Dermis lymphatic vessel endothelial cell (primary cell): Measurements from ENCODE around the gene RAD54L. TPM values are rescaled to one million over a fixed set of nuclear protein-coding genes. Genes with fewer than 3 reads are reported as not detected.

Experiments used
- total RNA-seq: library from RNA; depleted of rRNA; stranded (reverse); fragments of >200 nt; gene quantifications from 2 replicates; pipeline ENCODE4 v1.2.1, GENCODE V29; 2014

Gene RAD54L
- total RNA-seq, result 0.65 and 0.69 TPM in 2 replicates

GRCh38 chr1:46247436-46248121, at the start of gene RAD54L:
Gene RAD54L (plus strand): TSS chr1:46247763. CDS start chr1:46248406, 643 bp downstream.

GRCh38 chr1:46197964-46198811, 49.4 kb upstream of the RAD54L start, which contains the start of gene POMGNT1:
Gene POMGNT1 (minus strand): TSS chr1:46198434. CDS start chr1:46197821, 613 bp downstream.

GRCh38 chr1:46303038-46303871, 55.7 kb downstream of the RAD54L start, which contains the start of the genes LRRC41 and UQCRH:
Gene LRRC41 (minus strand): TSS chr1:46303616. CDS start chr1:46303322, 294 bp downstream.
Gene UQCRH (plus strand): TSS chr1:46303698. CDS start chr1:46303767, 69 bp downstream.

Other genes starting within 250 kb of the RAD54L start
- 22.8 and 33.5 TPM in 2 replicates for gene PIK3R3, start 115.1 kb upstream of the RAD54L start, total RNA-seq
- gene TSPAN1, start 72.7 kb upstream of the RAD54L start, total RNA-seq, result 0.09 and 0.33 TPM in 2 replicates
- not detected in 2 replicates for gene P3R3URF, start 71.3 kb upstream of the RAD54L start, total RNA-seq
- 27.6 and 30.2 TPM in 2 replicates for gene POMGNT1, start 49.3 kb upstream of the RAD54L start, total RNA-seq
- gene LURAP1, start 44.4 kb upstream of the RAD54L start, total RNA-seq, result 0.54 and 0.77 TPM in 2 replicates
- 42.7 and 48.5 TPM in 2 replicates for gene LRRC41, start 55.9 kb downstream of the RAD54L start, total RNA-seq
- gene UQCRH, start 55.9 kb downstream of the RAD54L start, total RNA-seq, result 383 and 442 TPM in 2 replicates
- 22.2 and 22.5 TPM in 2 replicates for gene NSUN4, start 93.0 kb downstream of the RAD54L start, total RNA-seq
- gene FAAH, start 146.6 kb downstream of the RAD54L start, total RNA-seq, result 0.52 and 1.1 TPM in 2 replicates
- not detected in 2 replicates for gene DMBX1, start 242.1 kb downstream of the RAD54L start, total RNA-seq